CD4-positive, alpha-beta T cell treated with Interleukin-6 at 100 ng/mL for 8 hours (primary cell): Measurements from ENCODE around the gene CORO1C.

Source experiments
- DNase-seq: peaks from one replicate; pipeline ENCODE4 v3.0.0-alpha.2; 2020; ENCODE audit warnings: mixed read lengths, low spot score

The CORO1C gene

DNA sequence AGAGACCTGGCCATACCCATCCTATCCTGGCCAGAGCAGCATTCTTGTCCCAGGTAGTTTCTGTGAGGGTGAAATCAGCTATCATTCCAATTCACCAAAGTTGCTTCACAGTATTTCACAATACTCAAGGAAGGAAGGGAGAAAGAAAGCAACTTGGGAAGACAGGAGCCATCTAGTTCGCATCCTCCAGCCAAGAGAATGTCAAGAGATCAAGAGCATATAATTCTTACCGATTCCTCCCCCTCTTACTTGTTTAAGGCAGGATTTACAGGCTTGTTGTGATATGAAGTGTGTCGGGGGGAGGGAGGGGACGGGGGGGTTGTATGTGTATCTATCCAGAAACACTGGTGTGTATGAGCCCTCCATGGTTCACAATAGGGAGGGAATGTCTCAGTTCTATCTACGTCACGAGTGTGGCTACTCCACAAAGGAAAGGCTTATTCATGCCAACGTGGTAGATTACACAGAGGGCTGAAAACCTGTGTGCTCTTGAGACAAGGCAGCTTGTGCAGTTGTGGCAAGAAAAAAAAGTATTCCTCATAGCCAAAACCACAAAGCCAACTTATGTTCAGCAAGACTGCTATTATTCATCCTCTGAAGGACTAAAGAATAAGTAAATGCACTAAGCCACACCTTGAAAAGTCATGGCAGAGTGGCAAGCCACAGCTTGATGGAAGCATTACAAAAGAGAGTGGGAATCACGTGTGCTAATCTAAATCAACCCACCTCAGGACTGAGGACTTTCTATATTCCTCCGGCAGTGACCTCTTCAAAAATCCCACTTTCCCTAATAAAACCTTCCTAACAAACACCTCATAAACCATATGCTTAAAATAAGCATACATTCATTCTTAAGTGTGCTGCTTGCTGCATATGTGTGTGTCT lies 35.0 kb downstream of the CORO1C start:
- DNase-seq, result no peak

DNA sequence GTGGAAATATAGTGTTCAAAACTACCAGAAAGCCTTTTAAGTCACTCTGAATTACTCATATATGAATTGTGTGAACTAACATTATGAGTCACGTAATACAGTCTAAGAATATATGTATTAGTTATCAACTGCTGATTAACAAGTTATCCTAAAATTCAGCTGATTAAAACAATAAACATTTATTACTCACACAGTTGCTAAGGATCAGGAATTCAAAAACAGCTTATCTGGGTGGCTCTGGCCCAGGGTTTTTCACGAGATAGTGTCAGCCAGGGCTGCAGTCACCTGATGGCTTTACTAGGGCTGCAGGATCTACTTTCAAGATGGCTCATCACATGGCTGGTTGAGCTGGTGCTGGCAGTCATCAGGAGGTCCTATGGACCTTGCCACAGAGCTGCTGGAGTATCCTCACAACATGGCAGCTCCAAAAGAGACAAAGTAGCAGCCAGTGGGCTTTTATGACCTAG lies 36.5 kb downstream of the CORO1C start:
- no peak for DNase-seq

DNA sequence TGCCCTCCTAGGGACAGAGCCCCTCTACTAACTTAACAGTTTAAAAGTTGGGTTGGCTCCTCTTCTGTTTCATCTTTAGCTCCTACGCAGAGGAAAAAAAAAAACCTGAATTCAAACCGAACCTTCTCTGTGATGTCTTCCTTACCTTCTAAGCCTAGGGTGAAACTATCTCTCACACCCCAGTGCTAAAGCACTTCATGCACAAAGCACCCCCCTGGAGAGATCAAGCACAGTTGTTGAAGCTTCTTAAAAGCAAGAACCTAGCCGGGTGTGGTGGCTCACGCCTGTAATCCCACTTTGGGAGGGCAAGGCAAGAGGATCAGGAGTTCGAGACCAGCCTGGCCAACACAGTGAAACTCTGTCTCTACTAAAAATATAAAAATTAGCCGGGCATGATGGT lies 37.6 kb downstream of the CORO1C start:
- no peak for DNase-seq

DNA sequence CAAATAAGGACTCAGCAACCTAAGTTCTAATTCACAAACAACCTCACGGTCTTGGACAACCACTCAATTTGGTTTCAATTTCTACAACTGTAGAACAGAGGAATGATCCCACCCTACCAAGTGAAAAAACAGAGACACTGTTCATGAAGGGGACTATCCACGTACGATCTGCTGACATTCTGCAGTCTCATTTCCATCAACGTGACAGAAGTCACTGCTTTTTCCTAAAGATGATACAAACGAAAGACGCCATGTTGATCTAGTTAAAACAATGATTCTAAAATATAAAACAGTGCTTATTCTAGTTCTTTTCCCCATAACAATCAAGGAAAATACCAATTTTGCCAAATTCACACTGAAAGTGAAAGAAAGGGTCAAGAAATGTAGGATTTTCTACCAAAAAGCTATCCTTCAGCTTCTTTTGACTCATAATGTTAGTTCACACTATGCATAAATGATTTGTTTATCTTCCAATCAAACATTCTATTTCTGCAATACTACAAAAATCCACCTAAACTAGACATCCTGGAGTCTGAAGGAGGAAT lies 38.1 kb downstream of the CORO1C start:
- no peak for DNase-seq

DNA sequence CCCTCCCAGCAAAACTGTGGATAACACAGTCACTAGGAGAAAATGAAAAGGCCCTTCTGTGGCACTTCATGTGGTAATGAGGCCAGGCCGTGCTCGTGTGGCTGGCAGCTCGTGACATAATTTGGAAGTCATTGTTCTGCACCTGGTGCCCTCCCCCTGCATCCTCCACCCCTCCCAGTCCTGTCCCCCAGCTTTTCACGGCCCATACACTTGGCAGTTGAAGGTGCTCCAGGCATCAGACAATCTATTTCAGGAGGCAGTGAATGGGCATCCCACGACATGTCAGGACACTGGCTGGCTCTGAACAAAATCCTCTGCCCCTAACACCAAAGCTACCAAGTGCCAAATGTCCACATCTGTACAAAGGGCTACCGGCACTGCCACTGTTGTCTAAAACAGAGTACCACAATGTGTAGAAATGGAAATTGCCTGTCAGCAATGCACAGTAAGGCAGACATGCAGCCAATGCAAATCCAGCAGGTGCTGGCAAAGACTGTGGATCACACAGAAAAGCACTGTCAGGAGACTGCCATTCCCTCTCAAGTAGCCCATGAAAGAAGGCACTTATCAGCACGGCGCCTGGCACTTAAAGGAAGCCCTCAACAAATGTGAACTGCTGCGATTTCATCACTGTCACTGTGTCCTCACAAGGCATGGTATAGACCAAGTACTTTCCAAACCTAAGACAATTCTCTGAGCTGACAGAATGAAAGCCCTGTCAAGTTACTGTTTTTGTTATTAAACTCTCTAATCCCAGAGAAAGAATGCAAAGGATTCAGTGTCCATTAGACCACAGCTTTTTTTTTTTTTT lies 39.1 kb downstream of the CORO1C start:
- DNase-seq, result no peak

DNA sequence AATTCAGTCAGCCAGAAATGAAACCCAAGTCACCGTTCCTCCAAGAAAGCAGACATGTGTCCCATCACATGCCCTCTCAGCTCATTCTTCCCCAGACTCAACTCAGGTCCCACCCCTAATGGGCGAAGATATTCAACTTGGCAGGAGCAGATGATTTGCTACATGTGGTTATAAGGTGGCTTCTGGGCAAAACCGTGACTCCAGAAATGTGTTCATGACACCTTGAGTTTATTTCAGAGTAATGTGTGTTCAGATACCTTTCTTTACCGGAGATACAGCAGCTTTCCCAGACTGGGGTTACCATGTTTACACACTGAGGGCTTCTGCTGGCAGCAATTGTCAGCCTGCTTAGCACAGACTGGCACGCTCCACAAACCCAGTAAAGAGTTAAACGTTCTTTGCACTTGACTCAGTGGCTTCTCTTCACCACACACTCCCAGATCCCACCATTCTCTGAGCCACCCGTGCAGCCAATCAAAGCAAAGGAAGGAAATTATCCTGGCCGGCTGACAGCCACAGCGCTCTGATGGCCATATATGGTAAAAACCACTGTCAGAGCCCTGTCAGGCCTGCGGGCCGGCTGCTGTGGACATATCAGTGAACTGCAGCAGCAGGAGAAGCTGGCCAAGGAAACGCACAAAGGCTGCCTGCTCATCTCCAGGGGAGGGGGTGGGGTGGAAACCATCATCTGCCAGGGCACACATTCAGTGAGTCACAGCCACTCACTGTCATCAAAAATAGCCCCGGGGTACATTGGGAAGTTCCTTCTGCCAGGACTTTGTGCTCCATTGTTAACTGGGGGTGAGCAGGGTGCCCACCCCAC lies 39.9 kb downstream of the CORO1C start:
- peak; percentile 65 for DNase-seq

DNA sequence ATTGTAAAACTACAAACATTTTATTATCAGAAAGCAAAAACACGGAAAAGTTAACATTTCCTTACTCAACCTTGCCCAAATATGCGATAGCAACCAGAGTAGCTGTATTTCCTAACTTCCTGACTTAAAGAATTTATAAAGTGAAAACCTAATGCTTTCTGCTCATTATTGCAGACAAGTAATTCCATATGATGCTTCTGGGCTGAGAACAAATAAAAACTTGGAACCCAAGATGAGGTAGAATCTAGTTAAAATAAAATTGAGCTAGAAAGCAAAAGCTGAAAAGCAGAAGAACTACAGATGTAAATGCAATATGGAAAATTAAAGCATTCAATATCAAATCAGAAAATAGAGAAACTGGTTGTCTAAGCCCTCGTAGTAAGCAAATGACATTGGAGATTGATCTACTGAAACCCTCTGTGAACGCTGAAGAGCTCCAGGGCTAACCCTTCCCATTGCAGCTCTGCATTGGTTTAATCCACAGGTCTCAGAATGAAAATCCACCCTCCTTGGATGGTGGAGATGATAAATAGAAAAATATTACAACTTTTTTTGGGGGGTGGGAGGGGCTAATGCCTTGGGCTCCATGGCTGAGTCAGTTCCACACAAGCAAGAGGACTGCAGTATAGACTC lies 40.7 kb downstream of the CORO1C start:
- no peak for DNase-seq

DNA sequence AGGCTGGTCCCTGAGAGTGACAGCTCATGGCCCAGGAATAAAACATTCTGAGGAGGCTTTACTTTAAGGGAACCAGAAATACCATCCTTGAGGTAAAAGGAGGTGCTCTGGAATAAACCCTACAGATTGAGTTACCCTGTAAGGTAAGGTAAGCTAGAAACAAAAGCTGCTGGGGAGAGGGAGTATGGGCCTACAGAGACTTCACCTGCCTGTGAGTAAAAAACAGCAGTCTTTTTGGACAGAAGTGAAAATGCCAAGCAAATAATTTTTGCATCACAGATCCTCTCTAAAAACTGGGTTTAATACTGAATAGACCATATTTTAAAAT lies 41.2 kb downstream of the CORO1C start:
- DNase-seq, result no peak

DNA sequence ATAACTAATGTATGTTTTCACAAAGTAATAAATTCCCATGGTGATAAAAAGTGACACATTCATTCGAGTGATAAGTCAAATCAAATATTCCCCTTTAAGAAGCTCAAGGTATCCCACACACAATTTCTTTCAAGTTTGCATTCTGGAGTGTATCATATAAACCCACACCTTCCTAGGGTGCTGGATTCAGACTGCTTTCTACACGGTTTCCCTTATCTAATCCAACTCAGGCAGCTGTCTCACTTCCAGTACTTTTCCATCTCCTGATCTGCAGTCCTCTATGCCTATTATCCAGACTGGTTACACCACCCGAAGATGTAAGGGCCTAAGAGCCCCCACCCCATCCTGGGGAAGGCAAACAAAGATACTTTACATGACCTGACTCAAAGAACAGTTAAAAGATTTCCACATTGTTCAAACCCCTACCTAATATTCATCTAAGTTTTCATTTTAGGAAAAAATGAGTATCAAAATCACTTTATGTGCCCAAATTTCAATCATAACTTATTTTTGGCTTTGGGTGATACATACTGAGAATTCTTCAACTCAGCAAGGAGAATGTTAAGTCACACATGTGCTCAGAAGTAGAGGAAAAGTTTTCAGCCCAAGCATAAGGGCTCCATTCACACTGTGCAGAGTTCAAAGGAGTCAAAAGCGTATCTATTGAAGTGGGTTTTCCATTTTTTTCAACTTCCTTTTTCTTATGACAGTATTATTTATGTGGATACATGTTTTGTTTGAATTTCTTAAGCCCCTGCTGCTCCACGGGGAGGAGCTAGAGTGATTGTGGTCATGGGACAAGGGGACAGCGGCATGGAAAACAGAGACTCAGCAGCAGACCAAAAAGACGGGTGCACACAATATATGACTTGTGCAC lies 41.8 kb downstream of the CORO1C start:
- DNase-seq, result peak; percentile 26

DNA sequence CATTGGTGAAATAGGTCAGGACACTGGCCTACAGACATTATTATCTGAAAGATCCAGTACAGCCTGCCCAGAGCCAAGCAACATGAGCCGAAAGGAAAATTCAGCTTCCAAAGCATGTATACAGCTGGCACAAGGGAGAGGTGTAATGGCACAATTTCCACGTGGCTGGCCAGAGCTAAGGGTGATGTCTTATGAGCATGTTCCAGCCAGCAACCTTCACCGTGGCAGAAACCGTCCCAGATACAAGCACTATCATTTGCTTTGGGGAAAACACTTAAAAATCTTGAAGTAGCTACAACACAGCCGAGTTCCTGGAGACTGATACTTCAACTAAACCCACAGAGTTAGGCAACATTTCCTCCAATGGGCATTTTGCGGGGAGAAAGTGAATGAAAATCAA lies 44.5 kb downstream of the CORO1C start:
- no peak for DNase-seq

DNA sequence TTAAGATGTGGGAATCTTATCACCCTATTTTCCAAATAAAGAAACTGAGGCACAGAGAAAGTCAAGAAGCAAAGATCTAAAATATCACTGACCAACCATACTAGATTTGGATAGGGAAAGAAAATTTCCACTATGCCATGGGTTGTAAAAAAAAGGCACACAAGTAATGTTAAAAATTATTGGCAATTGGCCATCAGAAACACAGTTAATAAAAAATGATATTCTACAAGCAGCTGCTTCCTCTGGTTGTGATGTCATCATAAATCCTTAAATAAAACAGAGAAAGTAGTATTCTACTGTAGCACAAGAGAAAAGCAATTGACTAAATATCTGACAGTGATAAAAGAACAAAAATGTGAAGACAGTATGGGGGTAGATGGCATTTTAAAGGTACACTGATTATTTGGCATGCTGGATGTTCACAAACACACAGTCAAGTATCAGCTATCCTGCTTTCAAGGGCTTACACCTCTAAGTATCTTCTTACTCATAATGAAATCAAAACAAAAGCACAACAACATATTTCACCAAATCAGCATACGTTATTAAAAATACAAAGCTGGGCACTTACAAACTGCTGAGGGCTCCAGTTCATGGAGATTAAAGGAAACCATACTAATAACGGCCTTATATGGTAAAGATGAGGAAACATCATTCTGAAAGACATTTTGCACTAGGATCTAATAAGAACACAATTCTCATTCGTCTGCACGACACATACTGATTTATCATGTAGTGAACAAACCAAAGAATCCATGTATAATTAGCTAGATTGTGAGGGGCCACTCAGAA lies 45.7 kb downstream of the CORO1C start:
- DNase-seq, result no peak

DNA sequence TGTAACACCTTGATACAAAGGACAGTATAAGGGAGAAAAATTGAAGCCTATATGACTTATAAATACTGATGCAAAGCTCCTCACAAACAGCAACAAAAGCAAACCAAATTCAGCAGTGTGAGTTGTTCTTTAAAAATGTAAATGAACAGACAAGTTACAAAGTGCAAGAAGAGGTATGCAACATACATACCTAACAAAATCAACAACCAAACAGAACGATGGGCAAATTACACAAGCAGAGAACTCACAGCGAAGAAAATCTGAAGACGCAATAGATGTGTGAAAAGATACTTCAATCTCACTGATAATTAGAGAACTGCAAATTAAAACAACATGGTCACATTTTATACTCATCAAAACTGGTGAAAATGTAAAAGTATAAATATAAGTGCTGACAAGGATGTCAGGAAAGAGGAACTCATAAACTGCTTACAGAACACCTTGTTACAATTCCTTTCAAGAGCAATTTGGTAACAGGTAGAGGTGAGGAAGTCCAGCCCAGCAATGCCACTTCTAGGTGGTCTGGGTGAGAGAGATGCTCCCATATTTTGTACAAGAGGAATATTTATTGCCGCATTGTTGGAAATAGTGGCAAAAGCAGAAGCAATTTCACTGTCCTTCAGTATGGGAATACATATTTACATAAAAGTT lies 47.3 kb downstream of the CORO1C start:
- DNase-seq, result no peak

DNA sequence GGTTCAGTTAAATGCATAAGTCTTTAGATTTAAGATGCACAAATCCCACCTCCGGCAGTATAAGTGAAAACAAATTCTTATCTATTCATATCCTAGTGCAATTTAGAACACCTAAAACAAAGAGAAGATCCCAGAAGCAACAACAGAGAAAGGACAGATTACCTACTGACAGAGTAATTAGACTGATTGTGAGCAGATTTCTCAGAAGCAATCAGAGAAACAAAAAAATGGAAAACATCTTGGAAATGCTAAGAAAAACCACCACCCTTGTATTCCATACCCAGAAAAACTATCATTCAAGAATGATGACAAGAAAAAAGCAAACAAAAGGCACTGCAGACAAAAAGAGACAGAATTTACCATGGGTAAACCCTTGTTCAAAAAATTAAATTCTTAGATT lies 50.0 kb downstream of the CORO1C start:
- no peak for DNase-seq

DNA sequence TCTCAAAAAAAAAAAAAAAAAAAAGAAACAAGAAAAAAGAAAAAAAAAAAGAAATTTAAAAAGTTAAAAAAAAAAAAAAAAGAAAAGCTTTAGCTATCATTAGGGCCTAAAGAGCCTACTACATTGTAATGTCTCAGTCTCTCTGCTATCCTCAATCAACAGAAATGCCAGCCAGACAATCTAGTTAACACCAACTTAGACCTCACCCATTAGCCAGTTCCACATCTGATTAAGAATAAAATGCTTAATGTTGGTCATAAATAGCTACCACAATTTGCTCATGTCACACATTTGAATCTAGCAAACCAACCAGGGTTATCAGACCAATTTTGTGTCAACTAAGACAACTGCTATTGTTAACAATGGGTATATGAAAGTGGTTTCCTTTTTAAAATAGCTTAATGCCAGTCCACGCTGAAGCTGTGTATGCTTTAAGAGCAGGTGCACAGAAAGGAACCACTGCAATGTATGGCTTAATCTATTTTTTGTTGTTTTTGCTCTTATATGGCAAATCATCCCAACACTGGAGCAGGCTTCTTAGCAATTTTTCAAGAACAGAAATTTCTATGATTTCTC lies 52.1 kb downstream of the CORO1C start:
- DNase-seq, result no peak

DNA sequence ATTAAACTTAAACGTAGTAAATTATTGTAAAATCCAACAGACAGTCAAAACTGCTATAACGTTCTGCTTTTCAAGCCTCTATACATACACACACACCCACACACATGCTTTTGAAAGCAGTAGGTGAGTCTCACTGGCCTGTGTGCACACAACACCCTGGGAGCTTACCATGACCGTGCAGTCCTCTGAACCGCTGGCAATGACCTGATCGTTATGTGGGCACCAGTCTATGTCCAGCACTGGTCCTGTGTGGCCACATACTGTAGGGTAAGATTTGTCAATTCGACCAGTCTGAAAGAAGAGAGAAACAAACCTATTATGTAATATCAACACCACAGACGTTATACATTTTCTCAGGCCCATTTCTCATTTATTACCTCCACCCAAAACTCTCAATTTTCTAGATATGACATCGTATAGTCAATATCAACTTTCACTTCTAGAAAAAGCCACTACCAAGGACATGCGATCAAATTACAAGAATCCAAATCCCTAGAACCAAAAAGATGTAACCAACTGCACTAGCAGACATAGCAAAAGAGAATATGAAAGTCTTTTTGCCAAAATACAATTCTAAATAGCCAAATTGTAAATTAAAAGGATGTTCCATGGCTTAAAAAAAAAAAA lies 53.1 kb downstream of the CORO1C start:
- DNase-seq, result no peak

DNA sequence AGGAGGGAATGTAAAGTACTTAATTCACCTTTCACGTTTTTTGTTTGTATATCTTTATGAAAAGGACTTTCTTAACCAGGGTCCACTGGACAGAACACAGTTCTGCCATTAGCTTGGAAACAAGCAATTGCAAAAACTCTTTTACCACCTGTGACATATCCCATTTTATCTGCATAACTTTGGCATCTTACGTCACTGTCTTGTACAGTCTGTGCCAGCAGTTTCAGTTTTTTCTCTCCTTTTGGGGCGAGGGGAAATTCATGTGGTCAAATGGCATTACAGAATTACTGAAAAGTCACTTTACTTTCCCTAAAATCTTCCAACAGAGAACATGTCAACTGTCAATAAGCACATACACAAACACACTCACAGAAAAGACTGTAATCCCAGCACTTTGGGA lies 53.9 kb downstream of the CORO1C start:
- no peak for DNase-seq

DNA sequence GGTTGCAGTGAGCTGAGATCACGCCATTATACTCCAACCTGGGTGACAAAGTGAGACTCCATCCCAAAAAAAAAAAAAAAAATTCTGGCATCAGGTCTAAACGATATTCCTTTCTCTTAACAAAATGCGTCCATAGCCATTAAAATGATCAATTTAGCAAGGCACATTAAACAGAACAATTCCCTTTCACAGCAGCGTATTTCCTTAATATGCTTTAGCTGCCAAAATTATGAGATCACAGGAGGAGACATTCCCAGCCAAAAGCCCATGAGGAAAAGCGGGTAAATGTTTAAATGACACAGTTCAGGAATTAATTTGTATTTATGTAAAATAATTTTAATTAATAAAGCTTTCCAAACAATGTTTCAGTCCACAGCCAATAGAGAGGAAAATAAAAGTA lies 54.6 kb downstream of the CORO1C start:
- DNase-seq, result no peak

DNA sequence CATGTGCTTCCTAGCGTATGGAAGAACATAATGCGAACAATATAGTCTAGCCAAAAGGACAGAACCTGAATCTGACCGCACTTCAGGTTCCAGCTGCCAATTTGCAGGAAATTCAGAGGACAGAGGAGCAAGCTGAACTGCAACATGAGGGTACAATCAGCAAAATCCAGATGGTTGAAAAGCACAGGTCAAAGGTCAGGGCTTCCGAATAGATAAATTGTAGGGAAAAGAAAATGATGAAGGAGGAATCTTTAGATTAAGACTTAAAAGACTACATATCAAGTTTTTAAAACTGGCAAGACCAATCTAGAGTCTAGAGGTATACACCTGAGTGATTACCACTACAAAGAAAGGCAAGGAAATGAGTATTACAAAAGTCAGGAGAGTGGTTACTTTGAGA lies 55.5 kb downstream of the CORO1C start:
- DNase-seq, result no peak
